HG03280 (cell line): ENCODE data around the gene CDK9.
"Not testable (repeated sequence)": the region's sequence is repeated elsewhere in the genome, so short reads cannot be mapped to it uniquely, and the experiment has no call there.

Experiments used
- ATAC-seq: cut with Tn5 transposase; IDR thresholded peaks from one replicate; pipeline ENCODE4 v1.9.1; 2021; ENCODE audit warnings: mild to moderate bottlenecking, moderate library complexity; ENCODE audit not compliant: unreplicated experiment

Gene CDK9

DNA sequence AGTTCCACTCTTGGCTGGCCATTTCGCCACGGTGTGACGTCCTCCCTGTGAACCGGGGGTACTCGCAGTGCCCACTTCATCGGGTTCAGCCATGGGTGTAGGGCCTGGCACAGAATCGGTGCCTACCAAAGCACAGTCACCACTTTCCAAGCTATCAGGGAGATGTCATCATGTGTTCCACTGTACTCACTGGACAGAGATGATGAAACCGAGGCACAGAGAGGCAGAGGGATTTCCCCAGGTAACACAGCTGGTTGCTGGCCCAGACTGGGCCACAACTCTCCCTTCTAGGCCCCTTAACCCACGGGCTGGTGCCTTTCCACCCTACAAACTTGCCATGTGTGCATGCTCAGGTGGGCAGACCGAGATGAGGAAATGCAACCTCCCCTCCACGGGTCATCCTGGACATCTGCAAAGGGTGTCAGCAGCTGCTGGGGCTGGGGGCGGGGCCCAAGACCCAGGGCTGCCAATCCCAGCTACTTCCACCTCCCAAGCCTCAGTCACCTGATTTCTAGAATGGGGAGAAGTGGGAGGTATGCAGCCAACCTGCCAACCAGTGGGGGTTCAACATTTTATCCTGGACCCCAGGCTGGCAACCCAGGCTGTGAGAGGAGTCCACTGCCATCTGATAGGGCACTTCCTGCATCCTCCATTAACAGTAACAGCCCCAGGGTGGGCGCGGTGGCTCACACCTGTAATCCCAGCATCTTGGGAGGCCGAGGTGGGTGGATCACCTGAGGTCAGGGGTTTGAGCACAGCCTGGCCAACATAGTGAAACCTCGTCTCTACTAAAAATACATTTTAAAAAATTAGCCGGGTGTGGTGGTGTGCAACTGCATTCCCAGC, 6.5 kb upstream of the CDK9 start:
- peak; percentile 53 for ATAC-seq

DNA sequence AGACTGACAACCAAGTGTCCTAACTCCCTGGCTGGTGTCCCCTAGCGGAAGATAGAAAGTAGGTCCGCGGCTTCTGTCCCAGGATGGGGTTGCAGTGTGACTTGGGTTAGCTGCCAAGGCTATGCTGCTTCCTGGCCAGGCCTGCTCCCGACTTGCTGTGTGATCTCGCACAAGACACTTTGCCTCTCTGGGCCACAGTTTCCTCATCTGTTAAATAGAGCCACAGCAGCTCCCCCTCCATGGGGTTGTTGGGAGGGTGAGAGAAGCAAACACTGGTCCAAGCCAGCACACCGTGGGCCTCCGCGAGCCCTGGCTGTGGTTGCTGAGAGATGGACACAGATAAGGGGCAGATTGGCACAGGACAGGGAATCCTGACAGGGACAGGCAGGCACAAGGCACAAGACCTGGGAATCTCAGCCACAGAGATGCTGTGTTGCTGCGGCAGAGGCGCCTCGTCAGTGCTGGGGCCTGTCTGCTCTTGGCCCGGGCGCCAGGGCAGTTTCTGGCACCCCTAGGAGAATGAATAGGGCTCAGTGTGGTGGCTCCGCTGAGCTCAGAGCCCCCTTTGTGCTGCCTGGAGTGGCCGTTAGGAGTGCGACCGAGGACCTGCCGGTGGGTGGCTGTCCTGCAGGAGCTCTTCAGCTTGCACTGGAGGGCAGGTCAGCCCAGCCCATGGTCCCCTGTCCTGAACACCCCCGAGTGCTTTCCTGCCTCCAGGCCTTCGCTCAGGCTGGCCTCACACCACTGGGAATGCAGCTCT, 5.5 kb upstream of the CDK9 start:
- ATAC-seq, result no peak

DNA sequence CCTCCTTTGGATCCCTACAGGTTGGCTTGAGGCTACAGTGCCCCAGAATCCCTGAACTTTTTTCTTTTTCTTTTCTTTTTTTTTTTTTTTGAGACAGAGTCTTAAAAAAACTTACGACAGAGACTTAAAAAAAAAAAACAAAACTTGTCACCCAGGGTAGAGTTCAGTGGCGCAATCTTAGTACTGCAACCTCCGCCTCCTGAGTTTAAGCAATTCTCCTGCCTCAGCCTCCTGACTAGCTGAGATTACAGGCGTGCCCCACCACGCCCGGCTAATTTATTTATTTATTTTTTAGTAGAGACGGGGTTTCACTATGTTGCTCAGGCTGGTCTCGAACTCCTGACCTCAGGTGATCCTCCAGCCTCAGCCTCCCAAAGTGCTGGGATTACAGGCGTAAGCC, 4.9 kb upstream of the CDK9 start:
- not testable (repeated sequence) for ATAC-seq

DNA sequence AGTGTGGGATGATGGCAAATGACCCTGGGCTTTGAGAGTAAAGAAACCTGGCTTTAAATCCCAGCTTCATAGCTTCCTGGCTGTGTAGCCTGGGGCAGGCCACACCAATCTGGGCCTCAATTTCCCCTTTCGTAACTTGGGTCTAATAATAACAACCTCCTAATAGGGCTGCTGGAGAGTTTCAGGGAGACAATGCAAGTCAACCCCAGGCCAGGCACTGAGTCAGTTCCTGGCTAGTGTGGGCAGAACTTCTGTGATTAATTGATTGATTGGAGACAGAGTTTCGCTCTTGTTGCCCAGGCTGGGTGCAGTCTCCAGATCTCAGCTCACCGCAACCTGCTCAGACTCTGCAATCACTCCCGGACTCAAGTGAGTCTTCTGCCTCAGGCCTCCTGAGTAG, 4.0 kb upstream of the CDK9 start:
- no peak for ATAC-seq

DNA sequence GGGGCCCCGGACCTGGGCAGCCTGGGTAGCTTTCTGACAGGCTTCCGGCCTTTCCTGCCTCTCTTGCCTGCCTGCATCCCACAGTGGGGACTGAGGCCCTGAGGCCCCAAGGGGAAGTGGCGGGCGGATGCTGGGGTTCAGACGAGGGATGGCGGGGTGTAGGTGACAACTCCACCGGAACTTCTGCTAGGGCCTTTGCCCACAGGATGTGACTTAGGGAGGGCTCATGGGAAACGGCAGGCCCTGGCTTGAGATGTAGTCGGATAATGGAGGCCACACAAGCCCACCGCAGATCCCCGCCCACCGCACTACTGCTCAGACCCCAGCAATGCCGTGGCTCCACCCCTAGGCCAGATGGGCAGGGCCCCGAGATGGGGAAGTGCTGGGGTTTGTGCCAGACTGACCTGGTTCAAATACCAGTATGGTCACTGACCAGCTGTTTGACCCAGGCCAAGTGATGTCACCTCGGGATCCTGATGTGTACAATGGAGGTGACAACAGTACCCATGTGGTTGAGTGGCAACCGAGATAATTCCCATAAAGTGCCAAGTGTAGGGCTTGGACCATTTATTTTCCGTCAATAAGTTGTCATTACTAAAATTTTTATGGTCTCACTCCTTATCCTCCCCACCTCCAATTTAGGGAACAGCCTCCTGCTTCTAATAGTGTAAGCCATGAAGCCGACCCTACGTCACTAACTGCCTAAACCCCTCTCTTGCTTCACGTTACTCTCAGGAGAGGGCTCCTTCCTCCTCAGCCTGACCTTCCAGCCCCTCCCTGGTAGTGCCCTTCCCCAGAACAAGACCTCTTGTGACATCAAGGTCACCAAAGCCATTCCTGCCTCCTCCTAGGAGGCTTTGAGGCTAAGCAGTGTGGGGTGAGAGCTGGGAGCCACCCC, 2.5 kb upstream of the CDK9 start:
- no peak for ATAC-seq

DNA sequence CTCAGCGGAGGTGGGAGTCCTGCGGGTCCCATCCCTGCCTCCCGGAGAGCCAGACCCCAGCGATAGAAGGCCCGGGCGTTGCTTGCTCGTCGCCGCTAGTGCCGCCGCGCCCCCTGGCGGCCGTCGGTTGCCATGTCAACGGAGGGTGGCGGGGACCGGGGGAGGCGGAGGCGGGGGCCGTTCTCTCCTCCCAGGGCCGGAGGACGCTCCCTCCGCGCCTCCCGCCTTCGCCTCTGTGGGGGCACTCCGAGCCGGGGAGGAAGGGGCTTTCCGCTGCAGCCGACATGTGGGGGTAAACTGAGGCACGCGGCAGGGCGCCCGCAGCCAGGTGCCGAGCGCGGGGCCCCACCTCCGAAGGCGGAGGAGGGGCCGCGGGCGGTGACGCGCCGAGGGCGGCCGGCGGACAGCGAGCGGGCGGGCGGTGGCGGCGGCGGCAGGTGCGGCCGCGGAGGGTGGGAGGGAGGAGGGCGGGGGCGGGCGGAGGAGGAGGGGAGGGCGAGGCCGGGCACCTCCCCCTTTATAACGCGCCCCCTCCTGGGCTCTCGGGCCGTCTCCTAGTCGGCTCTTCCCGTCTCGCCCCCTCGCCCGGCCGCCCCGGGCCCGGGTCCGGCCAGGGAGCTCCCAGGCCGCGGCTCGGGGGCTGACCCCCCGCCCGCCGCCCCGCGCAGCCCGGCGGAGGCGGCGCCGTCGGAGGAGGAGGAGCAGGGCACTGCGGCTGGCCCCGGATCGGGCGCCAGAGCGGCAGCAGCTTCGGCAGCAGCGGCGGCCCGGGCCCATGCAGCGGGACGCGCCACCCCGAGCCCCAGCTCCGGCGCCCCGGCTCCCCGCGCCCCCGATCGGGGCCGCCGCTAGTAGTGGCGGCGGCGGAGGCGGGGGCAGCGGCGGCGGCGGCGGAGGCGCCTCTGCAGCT, 556 bp upstream of the CDK9 start:
- peak; percentile 54 for ATAC-seq

DNA sequence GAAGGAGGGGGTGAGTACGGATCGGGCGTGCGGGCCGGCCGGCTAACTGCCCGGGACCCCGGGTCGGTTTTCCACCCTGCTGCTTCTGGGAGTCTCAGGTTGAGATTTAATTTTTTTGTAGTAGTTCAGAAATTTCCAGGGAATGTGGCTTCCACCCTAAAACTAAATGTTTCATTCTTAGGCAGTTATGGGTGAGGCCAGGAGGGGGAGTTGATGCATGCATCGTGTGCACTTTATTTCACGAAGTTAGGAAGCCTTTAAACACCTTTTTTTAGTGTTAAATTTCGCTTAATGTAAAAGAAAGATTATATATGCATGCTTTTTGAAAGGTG, 905 bp downstream of the CDK9 start:
- no peak for ATAC-seq

DNA sequence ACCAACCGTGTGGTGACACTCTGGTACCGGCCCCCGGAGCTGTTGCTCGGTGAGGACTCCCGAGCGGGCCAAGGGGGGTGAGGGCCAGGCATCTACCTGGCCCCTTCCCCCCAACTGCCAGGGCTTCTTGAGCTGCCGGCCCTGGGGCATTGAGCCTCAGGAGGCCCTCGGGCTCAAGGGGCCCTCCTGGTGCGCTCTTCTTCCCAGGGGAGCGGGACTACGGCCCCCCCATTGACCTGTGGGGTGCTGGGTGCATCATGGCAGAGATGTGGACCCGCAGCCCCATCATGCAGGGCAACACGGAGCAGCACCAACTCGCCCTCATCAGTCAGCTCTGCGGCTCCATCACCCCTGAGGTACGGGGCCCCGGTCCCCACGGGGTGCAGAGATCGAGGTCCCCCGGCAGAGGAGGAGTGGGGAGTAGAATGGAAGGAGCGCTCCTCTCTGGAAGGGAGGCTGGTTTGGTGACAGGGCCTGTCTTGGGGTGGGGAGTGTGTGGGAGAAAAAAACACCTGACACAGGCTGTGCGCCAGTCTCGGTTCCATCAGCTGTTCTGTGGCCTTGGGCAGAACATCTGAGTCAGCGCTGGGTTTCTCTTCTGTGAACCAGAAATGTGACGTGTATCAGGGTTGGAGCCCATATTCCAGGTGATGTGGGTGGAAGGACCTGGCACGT, 2.6 kb downstream of the CDK9 start:
- no peak for ATAC-seq

DNA sequence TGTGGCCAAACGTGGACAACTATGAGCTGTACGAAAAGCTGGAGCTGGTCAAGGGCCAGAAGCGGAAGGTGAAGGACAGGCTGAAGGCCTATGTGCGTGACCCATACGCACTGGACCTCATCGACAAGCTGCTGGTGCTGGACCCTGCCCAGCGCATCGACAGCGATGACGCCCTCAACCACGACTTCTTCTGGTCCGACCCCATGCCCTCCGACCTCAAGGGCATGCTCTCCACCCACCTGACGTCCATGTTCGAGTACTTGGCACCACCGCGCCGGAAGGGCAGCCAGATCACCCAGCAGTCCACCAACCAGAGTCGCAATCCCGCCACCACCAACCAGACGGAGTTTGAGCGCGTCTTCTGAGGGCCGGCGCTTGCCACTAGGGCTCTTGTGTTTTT, 3.3 kb downstream of the CDK9 start:
- ATAC-seq, result no peak

DNA sequence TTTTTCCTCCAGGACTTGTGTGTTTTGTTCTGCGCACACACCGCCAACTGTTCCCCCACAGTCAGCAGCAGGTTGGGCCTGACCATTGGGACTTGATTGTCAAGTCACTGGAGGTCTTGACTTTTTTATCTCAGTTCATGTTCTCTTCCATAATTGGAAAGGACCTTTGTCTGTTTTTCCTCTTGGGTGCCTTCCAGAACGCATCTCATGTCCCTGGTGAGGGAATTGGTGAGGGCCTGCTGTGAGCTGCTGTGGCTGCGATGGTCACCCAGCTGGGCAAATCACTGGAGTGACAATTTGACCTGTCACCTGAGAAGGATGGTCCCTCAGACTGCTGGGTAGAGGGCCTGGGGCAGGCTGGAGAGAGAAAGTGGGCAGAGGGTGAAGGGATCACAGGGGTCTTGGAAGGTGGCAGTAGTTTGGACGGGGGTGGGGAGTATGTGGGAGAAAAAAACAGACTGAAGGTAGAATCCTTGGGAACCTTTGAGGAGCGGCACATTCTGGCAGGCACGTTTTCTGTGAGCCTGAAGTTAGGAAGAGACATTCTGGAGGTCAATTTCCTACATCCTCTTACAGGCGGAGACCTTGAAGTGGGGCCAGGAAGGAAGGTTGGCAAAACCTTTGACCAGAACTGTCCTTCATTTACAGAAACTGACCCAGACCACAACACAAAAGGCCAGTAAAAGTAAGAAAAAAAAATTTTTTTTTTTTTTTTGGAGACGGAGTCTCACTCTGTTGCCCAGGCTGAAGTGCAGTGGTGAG, 4.4 kb downstream of the CDK9 start:
- no peak for ATAC-seq

DNA sequence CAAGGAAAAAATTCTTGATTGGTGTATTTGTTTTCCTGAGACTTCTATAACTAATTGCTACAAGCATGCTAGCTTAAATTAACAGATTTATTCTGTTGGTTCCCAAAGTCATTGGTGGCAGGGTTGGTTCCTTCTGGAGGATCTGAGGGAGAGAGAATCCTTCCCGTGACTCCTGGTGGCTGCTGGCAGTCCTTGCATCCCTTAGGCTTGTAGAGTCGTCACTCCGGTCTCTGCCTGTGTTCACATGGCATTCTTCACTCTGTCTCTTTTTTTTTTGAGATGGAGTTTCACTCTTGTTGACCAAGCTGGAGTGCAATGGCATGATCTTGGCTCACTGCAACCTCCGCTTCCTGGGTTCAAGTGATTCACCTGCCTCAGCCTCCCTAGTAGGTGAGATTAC, 5.3 kb downstream of the CDK9 start:
- no peak for ATAC-seq

DNA sequence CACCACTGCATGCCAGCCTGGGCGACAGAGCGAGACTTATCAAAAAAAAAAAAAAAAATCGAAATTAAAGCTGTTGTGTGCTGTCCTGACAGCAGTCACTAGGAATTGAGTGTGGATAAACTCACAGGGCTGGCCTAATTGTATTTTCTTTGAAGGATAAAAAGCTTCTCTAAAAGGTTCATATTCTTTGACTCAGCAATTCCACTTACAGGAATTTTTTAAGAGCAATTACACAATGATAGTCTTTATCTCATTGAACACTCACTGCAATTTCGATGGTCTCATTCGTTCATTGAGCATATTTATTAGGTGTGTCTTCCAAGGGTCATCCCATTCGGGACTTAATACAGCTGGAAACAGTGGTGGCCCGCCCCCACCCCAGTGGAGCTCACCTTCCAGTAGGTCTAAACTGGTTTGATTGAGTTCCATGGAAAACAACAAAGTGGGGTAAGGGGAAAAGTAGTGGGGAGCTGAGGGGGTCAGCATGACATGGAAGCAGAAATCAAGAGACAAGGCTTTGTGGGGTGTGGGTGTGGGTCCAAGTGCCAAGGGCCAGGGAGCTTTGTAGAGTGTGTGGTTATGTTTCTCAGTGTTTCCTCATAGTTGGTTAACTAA, 6.7 kb downstream of the CDK9 start:
- no peak for ATAC-seq

DNA sequence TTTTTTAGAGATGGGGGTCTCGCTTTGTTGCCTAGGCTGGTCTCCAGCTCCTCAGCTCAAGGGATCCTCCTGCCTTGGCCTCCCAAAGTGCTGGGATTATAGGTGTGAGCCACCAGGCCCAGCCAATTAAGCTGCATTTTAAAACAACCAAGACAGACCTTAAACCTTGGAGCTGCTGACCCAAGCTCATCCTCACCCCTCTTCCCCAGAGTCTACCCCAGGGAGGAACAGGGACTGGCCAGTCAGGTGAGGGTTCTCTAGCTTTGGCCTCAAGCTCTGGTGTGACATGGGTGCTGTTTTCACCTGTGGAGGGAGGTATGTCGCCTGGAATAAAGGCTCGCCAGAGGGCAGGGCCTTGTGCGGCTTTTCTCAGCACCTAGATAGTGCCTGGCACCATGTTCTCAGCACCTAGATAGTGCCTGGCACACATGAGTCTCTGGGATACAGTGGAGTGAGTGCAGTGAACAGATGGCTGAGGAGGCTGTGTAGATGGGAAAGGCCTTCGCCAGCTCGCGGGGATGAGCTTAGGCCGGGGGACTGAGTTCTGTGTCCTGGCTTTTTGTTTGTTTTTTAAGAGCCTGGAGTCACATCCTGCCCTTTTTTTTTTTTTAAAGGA, 7.4 kb downstream of the CDK9 start:
- no peak for ATAC-seq

DNA sequence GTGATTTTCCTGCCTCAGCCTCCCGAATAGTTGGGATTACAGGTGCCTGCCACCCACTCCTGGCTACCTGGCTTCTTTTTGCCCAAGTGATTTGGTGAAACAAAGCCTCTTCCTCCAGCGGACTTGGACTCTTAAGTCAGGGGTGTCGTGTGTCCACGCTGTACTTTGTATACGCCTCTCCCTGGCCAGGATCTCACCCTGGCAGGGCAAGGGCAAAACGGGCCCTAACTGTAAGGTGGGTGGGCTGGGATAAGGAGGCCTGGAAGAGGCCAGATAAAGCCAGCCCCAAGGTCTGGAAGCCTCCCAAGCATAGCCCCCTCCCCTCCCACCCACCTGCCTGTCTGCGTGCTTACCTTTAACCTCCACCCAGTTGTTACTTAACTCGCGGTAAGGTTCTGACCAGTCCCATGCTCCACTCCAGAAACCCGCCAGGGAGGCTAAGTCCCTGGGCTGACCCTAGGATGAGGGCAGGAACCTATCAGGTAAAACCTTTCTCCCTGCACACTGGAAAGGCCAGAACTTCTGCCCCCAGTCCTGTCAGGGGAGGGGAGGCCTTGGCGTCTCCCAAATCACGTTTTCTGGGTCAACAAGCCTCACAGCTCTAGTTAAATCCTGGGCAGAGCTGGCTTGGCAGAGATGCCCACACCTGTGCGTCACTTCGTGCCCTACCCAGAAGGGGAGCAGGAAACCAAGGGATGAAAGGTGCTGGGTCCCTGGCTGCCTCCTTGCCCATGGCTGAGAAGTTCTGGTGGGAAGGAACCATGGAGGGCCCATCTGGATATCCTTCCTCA, 8.4 kb downstream of the CDK9 start:
- ATAC-seq, result no peak

DNA sequence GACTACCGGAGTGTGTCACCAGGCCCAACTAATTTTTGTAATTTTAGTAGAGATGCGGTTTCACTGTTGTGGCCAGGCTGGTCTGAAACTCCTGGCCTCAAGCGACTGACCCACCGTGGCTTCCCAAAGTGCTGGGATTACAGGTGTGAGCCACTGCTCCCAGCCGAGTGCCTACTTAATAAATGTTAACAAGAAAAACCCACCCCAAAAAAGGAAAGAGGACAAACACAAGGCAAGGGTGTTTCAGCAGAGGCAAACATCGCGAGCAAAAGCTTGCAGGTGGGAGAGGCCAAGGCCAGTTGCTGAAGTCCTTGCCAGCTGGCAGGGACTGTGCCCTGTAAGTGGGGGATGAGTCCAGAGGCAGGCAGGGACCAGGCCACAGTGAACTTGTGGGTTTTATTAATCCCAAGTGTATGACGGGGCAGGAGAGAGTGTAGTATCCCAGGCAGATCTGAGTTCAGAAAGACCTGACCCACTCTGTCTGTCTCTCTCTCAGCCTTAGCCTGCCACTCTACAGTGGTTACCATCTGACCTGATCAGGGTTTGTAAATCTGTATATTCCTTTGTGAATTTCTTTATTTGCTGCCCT, 10.5 kb downstream of the CDK9 start:
- no peak for ATAC-seq

DNA sequence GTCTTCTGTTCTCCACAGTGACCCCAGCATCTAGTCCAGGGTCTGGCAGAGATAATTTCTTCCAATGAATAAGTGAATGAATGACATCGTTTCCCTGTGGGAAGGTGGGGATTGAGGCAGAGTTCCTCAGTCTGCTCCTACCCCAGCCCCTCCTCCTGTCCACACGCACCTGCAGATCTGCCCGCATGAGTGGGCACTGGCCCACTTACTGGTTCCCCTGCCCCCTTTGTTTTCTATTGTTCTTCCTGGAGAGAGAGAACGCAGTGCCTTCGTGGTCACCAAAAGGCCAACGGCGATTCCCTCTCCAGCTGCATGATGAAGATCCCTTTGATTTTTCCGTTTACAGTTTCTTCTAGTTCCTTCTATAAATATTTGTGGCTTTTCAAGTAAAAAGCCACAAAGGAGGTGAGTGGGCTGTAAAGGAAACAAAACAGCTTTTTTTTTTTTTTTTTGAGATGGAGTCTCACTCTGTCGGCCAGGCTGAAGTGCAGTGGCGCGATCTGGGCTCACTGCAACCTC, 11.1 kb downstream of the CDK9 start:
- no peak for ATAC-seq
